Kidney epithelial cell (primary cell): Measurements from ENCODE around the gene MUL1. TPM values are rescaled to one million over a fixed set of nuclear protein-coding genes. Genes with fewer than 3 reads are reported as not detected.

Source experiments
- DNase-seq: peaks from one replicate; pipeline ENCODE4 v3.0.0-alpha.2; 2010; ENCODE audit warnings: low read depth
- H3K27me3 ChIP-seq: 2 replicates; pipeline ENCODE4 v1.6.0; 2011; ENCODE audit warnings: low read length; ENCODE audit not compliant: control insufficient read depth, insufficient read depth
- H3K36me3 ChIP-seq: 2 replicates; pipeline ENCODE4 v1.5.1; 2011; ENCODE audit warnings: low read length; ENCODE audit not compliant: control insufficient read depth, insufficient read depth
- H3K4me3 ChIP-seq: 2 replicates; pipeline ENCODE4 v1.5.1; 2011; ENCODE audit warnings: low read depth, mild to moderate bottlenecking, control low read depth, low read length
- total RNA-seq: library from RNA; depleted of rRNA; stranded (reverse); fragments of >200 nt; gene quantifications from 2 replicates; pipeline ENCODE4 v1.2.3, GENCODE V29; 2015
- TF ChIP-seq, protein P1 (sequence below): IDR thresholded peaks from 2 replicates; pipeline ENCODE4 v1.5.1; 2011; ENCODE audit warnings: mild to moderate bottlenecking, moderate library complexity, low read length, control low read depth, inconsistent platforms; ENCODE audit not compliant: insufficient read depth, poor library complexity, severe bottlenecking

The MUL1 gene
- total RNA-seq, 1 donor from 2014 or later: 43.0 TPM

- H3K27me3 ChIP-seq: no peaks in the 10 kb centered on the region
- H3K4me3 ChIP-seq: no peak overlapping the region
- no peaks in the 10 kb centered on the region for H3K36me3 ChIP-seq
- TF ChIP-seq, protein P1, sequence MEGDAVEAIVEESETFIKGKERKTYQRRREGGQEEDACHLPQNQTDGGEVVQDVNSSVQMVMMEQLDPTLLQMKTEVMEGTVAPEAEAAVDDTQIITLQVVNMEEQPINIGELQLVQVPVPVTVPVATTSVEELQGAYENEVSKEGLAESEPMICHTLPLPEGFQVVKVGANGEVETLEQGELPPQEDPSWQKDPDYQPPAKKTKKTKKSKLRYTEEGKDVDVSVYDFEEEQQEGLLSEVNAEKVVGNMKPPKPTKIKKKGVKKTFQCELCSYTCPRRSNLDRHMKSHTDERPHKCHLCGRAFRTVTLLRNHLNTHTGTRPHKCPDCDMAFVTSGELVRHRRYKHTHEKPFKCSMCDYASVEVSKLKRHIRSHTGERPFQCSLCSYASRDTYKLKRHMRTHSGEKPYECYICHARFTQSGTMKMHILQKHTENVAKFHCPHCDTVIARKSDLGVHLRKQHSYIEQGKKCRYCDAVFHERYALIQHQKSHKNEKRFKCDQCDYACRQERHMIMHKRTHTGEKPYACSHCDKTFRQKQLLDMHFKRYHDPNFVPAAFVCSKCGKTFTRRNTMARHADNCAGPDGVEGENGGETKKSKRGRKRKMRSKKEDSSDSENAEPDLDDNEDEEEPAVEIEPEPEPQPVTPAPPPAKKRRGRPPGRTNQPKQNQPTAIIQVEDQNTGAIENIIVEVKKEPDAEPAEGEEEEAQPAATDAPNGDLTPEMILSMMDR: no peak
- peak; percentile 91 for DNase-seq
These were observed 11.7 kb downstream of the MUL1 start for GRCh38 chr1:20496241-20496661.

DNA sequence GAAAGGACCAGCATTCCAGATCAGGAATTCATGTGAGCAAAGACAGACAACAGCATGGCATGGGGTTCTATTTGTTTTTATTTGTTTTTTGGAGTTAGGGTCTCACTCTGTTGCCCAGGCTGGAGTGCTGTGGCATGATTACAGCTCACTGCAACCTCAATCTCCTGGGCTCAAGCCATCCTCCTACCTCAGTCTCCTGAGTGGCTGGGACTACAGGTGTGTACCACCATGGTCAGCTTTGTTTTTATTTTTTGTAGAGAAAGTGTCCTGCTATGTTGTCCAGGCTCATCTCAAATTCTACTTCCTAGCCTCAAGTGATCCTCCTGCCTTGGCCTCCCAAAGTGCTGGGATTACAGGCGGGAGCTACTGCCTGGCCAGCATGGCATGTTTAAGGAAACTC, 12.3 kb downstream of the MUL1 start:
- no peak for DNase-seq
- no peaks in the 10 kb centered on the region for H3K36me3 ChIP-seq
- TF ChIP-seq, protein P1: no peak
- no peaks in the 10 kb centered on the region for H3K27me3 ChIP-seq
- H3K4me3 ChIP-seq: no peak overlapping the region

DNA sequence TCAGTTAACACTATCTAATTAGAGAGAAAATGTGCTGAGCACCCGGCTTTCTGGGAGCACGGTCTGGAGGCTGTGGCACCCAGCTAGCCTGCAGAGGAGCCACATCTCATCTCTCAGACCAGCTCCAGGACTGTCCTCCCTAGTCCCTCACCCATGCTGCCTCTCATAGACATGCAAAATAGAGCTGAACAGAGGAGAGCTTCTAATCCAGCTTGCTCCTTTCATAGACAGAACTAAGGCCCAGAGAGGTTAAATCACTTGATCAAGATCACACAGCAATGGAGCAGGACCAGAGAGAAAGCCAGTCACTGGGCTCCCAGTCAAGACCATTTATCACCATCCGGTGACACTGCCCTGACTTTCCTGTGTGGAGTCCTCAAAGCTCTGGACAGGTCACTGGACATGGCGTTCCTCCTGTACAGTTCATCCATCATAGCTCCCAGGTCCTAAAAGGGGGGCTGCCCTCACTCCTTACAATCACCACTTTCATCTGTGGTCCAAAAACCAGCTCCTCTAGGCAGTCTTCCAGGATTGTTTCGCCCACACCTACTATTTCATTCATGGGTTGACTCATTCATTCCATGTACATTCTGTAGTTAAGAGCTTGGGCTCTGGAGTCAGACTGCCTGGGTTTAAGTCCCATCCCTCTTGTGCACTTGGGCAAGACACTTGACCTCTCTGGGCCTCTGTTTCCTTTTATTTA, 13.2 kb downstream of the MUL1 start:
- TF ChIP-seq, protein P1: no peak
- peak; percentile 82 for DNase-seq
- Histone ChIP-seq H3K4me3 (no peak overlapping the region), H3K27me3 (no peaks in the 10 kb centered on the region), H3K36me3 (no peaks in the 10 kb centered on the region)

DNA sequence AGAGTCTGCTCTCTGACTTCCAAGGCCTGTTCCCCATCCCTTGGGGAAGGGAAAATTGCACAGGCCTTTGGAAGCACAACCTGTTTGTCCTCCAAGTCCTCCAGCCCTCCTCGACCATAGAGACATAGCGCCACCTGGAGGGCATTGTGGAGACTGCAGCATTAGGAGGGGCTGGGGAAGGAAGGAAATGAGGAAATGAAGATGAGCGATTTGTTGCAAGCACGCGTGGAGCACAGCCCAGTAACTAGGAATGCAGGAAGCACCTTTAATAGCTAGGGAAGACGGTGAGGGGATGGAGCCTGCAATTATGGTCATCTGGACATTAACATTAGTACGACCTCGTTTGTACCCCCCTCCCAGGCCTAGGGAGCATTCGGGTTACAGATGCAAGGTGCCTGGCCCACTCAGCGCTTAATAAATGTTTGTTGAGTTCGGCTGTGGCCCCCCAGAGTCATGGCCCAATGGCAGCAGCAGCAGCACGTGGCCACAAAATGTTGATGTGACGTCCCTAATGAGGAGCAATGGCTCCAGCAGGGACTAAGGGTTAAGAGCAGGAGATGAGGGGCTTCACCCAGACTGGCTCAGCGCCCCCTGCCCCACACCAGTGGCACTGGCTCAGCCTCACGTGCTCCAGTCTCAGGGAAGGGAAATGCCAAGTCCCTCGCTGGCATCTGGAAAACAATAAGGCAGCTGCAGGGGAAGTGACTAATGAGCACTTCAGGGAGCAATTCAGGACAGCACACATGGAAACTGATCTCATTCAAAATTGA, 13.9 kb downstream of the MUL1 start:
- H3K4me3 ChIP-seq: no peak overlapping the region
- H3K27me3 ChIP-seq: no peaks in the 10 kb centered on the region
- no peaks in the 10 kb centered on the region for H3K36me3 ChIP-seq
- TF ChIP-seq, protein P1: peak; percentile 90
- no peak for DNase-seq

GRCh38 chr1:20493309-20493708, 14.6 kb downstream of the MUL1 start:
- DNase-seq: no peak
- Histone ChIP-seq H3K4me3 (no peak overlapping the region), H3K27me3 (no peaks in the 10 kb centered on the region), H3K36me3 (no peaks in the 10 kb centered on the region)
- TF ChIP-seq, protein P1: no peak
